NCI-H510A treated with DMSO at 0.1 percent for 48 hours (cell line): Measurements from ENCODE around the gene BBX.

Experiments used
- DNase-seq: peaks from one replicate; lab custom pipeline; 2025; lab: John Stamatoyannopoulos, UW

Gene BBX

DNA sequence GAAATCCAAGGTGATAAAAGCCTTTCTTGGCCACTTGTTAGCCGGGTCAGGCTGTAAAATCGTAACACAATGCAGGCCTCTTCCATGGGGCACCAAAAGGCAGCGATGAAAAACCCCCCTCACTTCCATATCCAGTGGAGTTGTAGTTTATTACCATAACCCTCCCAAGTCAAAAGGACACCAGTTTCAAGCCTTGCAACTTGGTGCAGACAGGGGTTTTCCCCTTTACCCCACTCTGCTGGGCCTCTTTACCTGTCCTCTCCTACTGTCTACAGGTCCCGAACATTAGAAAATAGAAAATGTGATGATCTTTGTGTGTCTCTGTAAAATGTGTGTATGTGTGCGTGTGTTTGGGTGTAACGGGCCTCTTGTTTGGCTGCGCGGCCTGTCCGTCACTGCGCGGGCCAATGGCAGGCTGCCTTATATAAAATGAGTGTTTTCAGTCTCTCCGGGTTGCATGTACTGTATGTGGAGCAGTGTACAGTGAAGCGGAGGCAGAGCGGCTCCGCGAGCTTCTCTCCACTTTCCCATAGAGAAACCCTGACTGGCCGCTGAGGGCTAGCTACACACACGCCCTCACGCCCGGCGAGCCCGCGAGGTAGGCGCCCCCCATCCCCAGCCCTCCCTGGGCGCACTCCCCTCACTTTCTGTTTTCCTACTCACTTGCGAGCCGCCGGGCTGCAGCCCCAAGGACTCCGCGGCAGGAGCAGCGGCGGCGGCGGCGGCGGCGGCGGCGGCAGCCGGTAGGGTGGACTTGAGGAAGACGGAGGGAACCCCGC is at the start of gene BBX:
TSS of gene BBX (plus strand) at position 453 of the 779 bp plus-strand sequence. CDS start 187,499 bp downstream, outside the sequence.
- peak; percentile 72 for DNase-seq

DNA sequence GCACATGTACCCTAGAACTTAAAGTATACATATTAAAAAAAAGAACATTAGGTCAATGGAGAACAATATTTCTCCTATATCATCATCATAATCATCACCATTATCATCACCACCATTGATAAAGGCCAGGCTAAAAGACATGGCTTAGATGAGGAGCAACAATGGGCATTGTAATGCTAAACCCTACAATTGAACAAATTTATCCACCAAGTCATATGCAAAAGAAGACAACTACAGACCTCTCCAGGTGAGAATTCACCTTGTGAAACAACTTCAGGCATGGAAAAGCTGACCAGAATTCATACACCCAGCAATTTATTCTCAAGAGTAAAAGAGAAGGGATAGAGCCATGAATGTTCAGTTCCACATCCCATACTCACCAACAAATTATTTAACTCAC is 46.3 kb upstream of the BBX start:
- DNase-seq = no peak

- no peak for DNase-seq
These were observed 35.3 kb upstream of the BBX start for GRCh38 chr3:107487490-107487889.

- DNase-seq = no peak
These were observed 33.8 kb upstream of the BBX start for GRCh38 chr3:107488942-107489341.

DNA sequence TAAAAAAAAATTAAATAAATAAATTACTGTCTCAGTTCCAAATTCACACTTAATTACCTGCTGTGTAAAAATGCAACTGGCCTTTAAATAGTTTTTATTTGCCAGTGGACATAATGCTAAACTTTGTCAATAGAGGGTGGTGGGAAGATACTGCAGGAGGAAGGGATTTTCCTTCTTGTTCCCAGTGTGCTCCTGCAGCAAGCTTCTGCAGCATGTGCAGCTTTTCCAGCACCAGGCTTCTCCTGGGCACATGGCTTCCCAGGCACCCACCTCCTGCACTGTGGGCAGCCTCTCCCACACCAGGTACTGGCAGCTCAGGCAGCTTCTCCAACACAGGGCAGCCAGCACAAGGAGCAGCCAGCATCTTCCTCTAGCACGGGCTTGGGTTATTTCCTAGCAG is 29.6 kb upstream of the BBX start:
- no peak for DNase-seq

DNA sequence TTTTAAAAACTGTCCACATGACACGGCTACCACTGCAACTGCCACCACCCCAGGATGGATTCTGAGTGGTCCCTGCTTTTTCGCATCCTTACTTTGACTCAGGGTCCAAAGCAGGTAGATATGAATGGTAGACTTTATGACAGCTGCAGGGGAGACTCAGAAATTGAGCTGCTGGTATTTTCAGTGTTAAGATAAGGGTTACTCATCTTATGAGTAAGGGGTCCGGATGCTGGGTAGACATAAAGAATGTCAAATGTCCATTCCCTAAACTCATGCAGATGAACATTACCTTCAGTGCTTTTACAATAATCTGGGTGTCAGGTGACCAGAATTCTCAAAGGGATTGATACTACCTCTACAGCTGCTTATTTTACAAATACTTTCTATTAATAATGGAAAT is 25.9 kb upstream of the BBX start:
- no peak for DNase-seq

DNA sequence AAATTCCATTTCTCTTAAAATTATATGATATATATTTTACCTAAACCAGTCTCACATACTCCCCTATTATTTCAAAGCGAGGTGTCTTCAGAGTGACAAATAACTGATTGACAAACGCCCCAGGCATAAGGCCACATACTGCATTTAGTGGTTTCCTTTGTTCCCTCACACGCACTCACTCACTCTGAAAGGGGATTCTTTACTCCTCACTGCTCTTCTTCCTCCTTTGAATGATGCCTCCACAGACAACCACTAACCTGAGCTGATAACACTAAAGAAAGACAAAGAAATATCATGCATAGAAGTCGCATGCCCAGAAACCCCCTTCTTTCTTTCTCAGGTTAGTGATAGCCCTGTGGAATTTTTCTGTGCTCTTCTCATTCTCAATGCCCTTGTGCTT is 24.1 kb upstream of the BBX start:
- no peak for DNase-seq

DNA sequence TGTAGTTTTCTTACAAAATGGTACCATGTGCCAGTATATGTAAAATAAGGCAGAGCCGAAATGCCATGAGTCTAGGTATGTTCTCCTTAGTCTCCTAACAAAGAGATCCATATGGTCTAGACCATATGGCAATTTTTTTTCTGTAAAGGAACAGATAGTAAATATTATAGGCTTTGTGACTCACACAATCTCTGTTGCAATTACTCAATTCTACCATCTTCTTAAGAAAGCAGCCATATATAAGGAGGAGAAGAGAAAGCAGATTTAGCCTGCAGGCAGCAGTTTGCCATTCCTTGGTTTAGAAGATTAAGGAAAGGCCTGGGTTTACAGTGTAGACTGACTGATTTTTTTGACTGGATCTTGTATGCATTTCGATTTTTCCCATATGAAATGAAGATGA is 16.3 kb upstream of the BBX start:
- DNase-seq = no peak

- no peak for DNase-seq
These were observed 14.4 kb upstream of the BBX start for GRCh38 chr3:107508331-107508730.

- DNase-seq = no peak
These were observed 10.7 kb upstream of the BBX start for GRCh38 chr3:107512108-107512507.

DNA sequence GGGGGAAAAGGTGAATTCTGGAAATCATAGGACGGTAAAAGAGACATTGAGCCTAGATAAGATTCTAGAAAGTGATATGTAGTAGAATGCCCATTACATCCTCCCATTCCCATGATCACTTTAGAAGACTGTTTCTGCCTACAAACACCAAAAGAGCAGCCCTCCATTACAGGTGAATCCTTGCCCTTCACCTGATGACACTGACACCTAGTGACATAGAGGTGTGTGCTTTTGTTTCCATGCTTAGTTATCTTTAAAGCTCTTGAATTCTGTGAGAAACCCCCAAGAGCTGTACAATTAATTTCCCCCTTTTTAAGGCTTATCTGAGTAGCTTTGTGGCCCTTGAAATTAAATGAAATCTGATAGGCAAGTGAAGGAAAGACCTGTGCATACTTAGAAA is 8.3 kb upstream of the BBX start:
- no peak for DNase-seq

DNA sequence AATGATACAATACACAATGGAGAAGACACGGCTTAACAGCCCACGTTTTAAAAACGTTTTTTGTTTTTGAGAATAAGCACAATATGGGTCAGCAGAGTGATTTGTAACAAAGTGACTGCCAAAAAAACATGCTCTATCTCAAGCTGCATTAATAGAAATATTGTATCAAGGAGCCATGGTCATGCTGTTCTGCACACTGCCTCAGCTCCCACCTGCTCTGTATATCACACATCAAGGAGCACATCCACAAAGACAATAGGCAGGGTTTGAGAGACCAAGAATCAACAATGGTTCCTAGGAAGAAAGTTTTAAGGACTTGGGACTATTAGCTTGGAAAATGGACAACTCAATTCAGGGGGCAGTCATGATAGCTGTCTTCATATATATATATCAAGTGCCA is 6.3 kb upstream of the BBX start:
- DNase-seq = no peak

DNA sequence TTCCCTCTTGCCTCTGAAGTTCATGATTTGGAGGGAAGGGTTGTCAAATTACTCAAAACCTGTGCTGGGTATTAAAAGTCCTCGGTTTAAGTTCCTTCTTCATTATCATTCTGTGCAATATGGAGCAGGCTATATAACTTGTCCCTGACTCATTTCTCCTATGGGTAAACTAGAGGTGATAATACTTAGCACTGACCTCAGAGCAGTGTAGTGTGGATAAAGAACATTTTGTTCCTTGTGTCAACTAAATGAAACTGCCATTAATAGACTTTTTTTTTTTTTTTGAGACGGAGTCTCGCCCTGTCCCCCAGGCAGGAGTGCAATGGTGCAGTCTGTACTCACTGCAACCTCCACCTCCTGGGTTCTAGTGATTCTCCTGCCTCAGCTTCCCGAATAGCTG is 2.2 kb upstream of the BBX start:
- no peak for DNase-seq

DNA sequence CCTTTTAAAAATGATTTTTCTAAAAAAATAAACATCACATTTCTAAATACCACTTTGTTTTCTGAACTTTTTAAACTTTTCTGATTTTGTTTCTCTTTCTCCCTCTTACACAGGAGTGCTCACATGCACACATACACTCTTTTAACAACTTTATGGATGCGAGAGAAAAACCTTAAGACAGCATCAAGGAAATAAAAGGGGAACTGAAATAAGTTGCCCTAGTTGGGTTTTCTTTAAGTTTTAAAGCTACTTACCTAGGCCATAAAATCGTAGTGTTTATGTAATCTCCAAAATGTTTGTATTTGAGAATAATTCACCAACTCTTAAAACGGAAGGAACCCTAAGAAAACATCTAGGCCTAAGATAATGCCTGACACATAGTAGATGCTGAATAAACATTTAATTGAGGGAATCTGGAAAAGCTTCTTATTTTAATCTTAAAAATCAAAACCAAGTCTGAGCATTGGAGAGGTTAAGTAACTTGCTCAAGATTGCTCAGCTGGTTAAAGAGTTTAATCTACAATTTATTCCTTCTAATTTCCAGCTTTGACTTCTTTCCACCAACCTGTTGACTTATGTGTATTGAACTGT is 1.2 kb upstream of the BBX start:
- DNase-seq = no peak

- DNase-seq = no peak
These were observed 452 bp downstream of the BBX start for GRCh38 chr3:107523289-107523538.

DNA sequence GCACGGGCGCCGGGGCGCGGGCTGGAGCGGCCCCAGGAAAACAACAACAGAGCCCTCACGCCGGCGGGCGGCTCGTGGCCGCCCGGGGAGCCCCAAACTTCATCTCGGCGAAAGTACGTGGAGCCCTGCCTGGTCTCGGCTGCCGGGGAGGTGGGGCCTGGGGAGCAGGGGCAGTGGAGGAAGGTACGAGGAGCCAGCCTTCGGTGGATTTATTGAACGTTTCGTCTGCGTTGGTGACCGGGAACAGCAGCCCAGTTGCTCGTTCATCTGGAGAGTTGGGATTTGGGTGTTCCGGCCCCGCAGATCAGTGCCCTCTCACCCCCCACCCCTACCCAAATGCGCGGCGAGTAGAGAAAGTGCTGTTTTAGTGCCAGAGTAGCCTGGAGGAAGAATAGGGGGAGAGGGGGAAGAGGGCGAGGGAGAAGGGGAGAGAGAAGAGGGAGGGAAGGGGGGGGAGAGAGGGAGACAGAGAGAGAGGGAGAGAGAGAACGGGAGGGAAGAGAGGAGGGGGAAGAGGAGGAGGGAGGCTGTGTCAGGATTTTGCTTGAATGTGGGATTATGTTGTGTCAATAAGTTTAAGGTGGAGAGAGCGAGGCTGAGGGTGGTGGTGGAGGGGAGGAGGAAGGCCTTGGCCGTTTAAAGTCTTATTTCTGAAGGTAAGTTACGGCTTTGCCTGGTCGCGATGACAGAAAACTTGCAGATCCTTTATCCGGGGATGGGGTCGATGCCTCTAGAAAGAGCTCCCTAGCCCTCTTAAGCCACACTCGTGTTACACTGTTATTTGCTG is 970 bp downstream of the BBX start:
- peak; percentile 24 for DNase-seq

GRCh38 chr3:107524326-107524840 is 1.6 kb downstream of the BBX start:
- no peak for DNase-seq

DNA sequence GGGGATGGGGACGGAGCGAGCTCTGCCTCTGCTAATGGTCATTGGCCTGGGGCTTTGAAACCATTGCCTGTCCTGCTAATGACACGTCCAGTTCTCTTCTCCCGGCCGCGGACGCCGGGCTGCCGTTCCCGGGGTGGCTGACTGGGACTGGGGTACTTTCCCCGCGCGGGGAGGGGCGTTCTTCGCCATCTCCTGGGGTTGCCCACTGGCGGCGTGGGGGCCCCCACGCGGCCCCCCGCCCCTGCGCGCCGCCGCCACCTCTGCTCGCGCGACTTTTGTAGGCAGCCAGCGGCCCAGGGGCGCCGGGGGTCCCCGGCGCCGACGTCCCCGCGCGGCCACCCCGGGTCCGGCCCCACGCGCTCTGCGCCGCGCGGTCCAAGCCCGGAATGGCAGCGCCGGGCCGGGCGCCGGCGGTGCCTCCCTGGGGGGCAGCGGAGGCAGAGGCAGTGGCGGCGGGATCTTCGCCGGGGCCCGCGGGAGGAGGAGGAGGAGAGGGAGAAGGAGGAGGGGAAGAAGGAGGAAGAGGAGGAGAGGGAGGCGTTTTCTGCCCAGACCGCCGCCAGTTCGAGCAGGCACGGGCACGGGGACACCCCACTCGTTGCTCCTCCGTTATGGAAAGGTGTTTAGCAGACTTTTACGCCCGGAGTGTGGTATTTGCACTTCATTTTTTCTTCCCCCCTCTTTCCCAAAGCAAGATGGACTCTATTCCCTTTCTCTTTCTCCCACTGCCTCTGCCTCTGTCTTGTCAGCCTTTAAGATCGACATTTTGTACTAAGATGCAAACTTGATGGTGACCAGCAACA is 2.3 kb downstream of the BBX start:
- DNase-seq = no peak

DNA sequence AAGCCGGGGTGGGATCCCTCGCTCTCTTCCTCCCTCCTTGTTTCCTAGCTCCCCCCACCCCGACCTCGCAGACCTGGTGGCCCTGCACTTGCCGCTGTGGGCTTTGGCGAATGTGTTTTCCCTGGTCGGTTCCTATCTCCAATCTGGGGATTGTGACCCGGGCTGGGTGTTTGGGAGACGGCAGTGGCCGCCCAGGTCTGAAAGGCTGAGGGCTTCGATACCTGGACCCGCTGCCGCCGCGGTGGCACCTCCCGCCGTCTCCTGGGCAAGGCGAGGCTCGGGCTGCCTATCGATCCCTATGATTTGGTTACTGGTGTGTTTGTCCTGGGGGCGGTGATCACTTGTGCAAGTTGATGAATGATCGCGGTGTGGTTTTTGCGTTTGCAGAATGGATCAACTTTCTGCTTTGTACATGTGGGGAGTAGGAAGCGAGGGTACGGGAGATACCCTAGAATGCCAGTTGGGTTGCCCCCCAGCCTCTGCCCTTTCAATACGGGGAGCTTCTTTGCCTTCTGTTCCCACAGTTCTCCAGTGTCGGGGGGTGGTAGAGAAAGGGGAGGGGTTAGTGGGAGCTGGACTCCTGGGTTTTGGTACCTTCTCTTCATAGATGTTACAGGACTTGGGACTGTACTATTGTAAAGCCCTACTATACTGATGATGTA is 3.0 kb downstream of the BBX start:
- peak; percentile 17 for DNase-seq

DNA sequence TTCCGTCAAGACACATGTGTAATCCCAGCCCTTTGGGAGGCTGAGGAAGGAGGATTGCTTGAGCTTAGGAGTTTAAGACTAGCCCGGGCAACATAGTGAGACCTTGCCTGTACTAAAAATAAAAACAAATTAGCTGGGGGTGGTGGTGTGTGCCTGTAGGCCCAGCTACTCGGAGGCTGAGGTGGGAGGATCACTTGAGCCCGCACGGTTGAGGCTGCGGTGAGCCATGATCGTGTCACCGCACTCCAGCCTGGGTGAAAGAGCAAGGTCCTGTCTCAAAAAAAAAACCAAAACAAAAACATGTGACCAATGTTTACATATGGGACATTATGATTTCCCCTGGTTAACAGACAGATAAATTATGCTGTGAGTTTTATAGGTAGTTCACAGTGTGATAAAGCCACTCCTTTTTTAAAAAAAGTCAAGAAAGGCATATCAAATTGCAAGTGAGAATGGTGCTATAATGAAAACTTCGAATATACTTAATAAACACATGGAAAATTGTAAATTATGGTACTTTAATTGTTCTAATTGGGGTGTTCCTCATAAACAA is 9.2 kb downstream of the BBX start:
- DNase-seq = no peak

- DNase-seq = no peak
These were observed 18.1 kb downstream of the BBX start for GRCh38 chr3:107540857-107541256.

DNA sequence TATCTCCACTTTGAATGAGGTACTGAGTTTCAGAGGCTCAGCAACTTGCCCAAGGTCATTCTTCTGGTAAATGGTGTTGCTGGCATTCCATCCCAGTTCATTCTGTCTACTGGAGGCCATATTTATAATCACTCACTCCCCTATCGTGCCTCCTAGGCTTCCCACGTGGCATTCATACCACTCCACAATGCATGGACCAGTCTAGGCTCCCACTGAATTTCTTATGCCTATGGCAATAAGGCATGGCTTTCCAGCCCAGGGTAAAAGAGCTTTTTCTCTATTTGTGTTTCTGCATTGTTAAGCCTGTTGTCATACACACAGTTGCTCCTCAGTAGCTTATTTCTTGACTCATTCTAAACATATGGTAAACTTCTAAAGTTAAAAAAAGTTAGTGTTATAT is 19.9 kb downstream of the BBX start:
- no peak for DNase-seq
